GM12865 (cell line): ENCODE measurements around the gene LLGL2.
A peak's percentile ranks its signal among the peaks of the same experiment; 100 is the strongest.

Experiments
- DNase-seq: peaks from one replicate; pipeline ENCODE4 v3.0.0; 2010; ENCODE audit warnings: low read depth
- H3K4me3 ChIP-seq: 2 replicates; pipeline ENCODE4 v1.5.1; 2011; ENCODE audit warnings: mild to moderate bottlenecking, low read depth, low read length, control low read depth
- TF ChIP-seq, protein P1 (sequence below): IDR thresholded peaks from 2 replicates; pipeline ENCODE4 v1.5.1; 2011; ENCODE audit warnings: low read length, control low read depth, low read depth, inconsistent platforms; ENCODE audit not compliant: insufficient read depth; ENCODE audit errors: missing control alignments

Gene LLGL2

DNA sequence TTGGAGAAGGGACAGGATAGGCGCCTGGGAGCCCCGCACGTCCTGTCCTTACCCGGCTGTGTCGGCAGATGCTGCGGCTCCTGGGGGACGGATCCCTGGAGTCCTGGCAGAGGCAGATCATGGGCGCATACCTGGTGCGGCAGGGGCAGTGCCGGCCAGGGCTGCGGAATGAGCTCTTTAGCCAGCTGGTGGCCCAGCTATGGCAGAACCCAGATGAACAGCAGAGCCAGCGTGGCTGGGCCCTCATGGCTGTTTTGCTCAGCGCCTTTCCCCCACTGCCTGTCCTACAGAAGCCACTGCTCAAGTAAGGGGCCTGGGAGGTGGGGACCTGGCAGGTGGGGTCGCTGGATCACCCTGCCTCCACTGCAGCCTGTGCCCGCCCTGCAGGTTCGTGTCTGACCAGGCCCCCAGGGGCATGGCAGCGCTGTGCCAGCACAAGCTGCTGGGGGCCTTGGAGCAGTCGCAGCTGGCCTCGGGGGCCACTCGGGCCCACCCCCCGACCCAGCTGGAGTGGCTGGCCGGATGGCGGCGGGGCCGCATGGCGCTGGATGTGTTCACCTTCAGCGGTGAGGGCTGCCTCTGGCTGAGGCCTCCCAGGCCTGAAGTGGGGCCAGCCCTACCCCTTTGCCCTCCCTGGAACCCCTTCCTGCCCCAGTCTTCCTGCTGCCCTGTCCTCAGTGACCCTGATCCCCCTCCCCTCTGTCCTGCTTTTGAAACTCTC, 87.6 kb downstream of the LLGL2 start:
- TF ChIP-seq, protein P1, sequence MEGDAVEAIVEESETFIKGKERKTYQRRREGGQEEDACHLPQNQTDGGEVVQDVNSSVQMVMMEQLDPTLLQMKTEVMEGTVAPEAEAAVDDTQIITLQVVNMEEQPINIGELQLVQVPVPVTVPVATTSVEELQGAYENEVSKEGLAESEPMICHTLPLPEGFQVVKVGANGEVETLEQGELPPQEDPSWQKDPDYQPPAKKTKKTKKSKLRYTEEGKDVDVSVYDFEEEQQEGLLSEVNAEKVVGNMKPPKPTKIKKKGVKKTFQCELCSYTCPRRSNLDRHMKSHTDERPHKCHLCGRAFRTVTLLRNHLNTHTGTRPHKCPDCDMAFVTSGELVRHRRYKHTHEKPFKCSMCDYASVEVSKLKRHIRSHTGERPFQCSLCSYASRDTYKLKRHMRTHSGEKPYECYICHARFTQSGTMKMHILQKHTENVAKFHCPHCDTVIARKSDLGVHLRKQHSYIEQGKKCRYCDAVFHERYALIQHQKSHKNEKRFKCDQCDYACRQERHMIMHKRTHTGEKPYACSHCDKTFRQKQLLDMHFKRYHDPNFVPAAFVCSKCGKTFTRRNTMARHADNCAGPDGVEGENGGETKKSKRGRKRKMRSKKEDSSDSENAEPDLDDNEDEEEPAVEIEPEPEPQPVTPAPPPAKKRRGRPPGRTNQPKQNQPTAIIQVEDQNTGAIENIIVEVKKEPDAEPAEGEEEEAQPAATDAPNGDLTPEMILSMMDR, result no peak
- DNase-seq, result no peak
- H3K4me3 ChIP-seq, result no peak overlapping the region

DNA sequence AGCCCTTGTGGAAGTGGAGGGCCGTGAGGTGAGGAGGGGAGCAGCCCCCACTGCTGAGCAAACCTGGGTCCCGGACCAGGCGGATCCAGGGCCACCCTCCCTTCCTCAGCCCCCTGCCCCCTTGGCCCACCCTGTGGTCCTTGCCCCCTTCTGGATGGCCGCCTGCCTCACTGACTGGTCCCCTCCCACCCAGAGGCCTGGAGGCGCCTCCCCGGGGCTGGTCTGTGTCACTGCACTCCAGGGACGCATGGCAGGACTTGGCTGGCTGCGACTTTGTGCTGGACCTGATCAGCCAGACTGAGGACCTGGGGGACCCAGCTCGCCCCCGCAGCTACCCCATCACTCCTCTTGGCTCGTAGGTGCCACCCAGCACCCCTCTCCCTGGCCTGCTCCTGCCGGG, 88.5 kb downstream of the LLGL2 start:
- TF ChIP-seq, protein P1, result peak; percentile 27
- no peak overlapping the region for H3K4me3 ChIP-seq
- DNase-seq, result no peak

DNA sequence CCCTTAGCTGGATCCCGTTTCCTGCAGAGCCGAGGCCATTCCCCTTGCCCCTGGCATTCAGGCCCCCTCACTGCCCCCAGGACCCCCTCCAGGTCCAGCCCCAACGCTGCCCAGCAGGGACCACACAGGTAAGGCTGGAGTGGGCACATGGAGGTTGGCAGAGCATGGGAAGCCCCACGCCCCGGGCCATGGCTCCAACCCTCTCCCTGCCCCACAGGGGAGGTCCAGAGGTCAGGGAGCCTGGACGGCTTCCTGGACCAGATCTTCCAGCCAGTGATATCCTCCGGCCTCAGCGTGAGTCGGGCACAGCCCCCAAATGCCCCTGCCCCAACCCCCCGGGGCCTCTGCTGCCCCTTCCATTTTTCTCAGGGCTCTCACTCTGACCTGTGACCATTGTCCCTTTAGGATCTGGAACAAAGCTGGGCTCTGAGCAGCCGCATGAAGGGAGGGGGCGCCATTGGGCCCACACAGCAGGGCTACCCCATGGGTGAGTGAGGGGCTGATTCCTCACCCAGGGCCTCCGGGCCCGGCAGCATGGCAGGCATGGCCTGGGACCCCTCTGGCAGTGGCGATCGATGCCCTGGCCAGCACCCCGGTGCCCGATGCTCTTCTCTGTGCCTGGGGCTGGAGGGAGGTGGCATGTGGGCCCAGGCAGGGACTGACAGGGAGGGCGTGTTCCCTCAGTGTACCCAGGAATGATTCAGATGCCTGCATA, 89.2 kb downstream of the LLGL2 start:
- H3K4me3 ChIP-seq, result no peak overlapping the region
- no peak for DNase-seq
- TF ChIP-seq, protein P1, result no peak

DNA sequence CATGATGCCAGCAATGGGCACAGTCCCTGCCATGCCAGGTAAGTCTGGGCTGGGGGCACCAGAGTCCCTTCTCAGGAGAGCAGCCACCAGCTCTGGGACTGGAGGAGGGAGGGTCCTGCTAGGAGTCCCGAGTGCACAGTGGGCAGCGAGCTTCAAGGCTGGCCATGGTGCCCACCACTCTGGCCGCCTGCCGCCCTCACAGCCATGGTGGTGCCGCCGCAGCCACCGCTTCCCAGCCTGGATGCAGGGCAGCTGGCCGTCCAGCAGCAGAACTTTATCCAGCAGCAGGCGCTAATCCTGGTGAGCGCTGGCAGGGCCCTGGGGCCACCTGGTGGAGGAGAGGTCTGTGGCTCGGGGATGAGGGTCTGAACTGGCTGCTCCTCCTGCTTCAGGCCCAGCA, 89.8 kb downstream of the LLGL2 start:
- DNase-seq, result no peak
- TF ChIP-seq, protein P1, result no peak
- H3K4me3 ChIP-seq, result no peak overlapping the region

DNA sequence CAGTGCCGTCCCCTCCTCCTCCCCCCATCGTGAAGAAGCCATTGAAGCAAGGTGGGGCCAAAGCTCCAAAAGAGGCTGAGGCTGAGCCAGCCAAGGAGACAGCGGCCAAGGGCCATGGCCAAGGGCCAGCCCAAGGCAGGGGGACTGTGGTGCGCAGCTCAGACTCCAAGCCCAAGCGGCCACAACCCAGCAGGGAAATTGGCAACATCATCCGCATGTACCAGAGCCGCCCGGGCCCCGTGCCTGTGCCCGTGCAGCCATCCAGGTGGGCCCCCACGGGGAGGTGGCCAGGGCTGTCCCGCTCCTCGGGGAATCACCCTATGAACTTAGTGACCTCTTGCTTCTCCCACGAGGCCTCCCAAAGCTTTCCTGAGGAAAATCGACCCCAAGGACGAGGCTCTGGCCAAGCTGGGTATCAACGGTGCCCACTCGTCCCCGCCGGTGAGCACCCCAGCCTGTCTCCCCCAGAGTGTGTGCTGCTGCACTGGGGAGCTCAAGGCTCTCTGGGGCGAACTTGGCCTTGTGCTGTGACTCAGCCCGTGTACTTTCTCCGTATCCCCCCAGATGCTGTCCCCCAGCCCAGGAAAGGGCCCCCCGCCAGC, 91.1 kb downstream of the LLGL2 start:
- TF ChIP-seq, protein P1, result no peak
- no peak for DNase-seq
- no peak overlapping the region for H3K4me3 ChIP-seq

DNA sequence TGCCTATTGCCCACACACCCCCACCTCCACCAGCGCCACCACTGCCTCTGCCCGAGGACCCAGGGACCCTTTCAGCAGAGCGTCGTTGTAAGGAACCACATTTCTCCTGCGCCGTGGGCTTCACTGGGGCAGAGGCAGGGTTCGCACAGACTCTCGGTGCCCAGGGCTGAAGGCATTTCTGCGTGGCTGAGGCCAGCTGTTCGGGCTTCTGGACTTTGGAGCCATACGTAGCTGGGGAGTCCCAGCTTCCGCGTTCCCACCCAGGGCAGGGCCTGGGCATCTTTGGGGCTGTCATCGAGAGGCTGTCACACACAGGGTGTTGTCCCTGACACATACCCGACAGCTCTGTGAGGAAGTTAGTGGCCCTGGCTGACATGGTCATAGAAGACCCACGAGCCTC, 91.7 kb downstream of the LLGL2 start:
- TF ChIP-seq, protein P1, result no peak
- H3K4me3 ChIP-seq, result no peak overlapping the region
- DNase-seq, result no peak
